Measurements from ENCODE around the gene PRRX1.

The PRRX1 gene

DNA sequence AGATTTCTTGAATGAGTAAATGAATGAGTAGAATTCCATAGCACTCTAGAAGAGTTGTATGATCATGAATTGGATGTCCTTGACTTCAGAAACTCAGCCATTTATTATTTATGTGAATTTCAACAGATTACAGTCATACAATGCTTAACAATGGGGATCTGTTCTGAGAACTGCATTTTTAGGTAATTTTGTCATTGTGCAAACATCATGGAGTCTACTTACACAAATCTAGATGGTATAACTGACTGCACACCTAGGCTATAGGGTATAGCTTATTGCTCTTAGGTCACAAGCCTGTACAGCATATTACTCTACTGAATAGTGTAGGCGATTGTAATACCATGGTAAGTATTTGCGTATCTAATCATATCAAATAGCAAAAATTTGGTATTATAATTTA, 59.6 kb downstream of the PRRX1 start:
- no peak overlapping the region for H3K4me3 ChIP-seq (ENCODE audit: low read depth, low read length)
- TF ChIP-seq, protein P1, sequence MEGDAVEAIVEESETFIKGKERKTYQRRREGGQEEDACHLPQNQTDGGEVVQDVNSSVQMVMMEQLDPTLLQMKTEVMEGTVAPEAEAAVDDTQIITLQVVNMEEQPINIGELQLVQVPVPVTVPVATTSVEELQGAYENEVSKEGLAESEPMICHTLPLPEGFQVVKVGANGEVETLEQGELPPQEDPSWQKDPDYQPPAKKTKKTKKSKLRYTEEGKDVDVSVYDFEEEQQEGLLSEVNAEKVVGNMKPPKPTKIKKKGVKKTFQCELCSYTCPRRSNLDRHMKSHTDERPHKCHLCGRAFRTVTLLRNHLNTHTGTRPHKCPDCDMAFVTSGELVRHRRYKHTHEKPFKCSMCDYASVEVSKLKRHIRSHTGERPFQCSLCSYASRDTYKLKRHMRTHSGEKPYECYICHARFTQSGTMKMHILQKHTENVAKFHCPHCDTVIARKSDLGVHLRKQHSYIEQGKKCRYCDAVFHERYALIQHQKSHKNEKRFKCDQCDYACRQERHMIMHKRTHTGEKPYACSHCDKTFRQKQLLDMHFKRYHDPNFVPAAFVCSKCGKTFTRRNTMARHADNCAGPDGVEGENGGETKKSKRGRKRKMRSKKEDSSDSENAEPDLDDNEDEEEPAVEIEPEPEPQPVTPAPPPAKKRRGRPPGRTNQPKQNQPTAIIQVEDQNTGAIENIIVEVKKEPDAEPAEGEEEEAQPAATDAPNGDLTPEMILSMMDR (IDR thresholded peaks at IDR 0.05; ENCODE audit: low read depth, low read length): no peak

DNA sequence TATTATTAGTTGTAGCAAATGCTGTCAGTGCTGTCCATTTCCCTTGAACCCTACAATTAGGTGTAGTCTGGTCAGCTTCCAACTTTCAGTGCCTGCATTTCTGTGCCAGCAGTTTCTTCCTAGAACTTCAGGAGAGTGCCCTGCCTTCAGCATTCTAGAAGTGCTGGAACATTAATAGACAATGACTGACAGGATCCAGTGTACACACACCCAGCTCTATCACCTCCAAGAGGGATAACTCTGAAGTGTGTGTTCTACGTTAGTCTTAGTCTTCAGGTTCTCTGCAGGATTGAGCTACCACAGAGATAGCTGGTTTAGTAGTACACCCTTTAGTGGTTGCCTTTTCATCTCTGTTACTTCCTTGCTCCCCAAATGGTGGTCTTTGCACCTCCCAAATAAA, 61.4 kb downstream of the PRRX1 start:
- no peak overlapping the region for H3K4me3 ChIP-seq (ENCODE audit: low read depth, low read length)

DNA sequence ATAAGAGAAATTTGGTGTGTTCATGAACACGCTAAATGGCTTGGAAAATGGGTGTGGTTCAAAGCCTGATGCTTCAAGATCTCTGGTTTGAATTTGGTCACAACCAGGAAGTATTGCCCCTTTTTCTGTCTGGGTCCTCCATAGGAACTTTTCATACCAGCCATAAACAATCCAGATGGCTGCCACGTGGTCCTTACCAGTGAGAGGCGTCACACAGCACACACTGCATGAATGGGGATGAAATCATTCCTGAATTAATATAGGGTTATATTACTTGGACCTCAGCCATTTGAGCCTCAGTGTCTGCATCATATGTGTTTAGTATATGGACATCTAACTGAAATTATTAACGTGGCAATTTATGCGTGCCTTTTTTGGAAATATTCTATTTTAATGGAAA, 64.0 kb downstream of the PRRX1 start:
- H3K4me3 ChIP-seq (ENCODE audit: low read depth, low read length): no peak overlapping the region
- TF ChIP-seq, protein P1 (IDR thresholded peaks at IDR 0.05; ENCODE audit: low read depth, low read length): no peak

More for the DNA sequence above, 61.4 kb downstream of the PRRX1 start:
- TF ChIP-seq, protein P1 (IDR thresholded peaks at IDR 0.05; ENCODE audit: low read depth, low read length): no peak

DNA sequence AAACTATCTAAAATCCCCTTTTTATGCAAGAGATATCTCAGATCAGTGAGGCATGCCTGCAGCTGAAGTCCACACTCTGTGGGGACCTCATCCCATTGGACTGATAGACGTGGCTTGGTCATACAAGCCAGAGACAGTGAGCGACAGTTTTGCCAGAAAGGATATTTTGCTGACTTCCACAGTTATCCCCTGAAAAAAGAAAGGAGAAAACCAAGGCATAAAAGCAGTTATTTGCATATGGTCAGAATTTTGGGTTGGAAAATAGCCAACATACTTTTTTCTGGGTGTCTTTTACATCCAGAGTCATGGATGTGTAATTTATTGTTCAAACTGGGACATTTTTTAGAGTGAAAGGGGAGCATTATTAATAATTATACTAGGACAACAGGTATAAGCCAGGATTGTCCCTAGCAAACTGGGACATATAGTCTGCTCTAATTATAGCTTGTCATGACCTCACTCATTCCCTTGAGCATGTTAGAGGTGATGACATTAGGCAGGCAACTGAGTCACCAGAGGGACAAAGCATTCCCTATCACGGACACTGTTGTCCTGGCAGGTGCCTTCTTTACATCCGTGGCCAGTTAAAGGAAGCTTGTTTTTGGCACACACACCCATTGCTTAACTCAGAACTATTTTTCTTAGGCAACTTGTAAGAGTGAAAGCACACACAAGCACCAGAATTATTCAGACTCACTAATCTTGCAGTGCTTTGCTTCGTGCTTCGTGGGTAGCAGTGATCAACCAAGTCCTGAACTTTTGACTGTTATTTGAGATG, 65.5 kb downstream of the PRRX1 start:
- TF ChIP-seq, protein P1 (IDR thresholded peaks at IDR 0.05; ENCODE audit: low read depth, low read length): no peak
- H3K4me3 ChIP-seq (ENCODE audit: low read depth, low read length): no peak overlapping the region

DNA sequence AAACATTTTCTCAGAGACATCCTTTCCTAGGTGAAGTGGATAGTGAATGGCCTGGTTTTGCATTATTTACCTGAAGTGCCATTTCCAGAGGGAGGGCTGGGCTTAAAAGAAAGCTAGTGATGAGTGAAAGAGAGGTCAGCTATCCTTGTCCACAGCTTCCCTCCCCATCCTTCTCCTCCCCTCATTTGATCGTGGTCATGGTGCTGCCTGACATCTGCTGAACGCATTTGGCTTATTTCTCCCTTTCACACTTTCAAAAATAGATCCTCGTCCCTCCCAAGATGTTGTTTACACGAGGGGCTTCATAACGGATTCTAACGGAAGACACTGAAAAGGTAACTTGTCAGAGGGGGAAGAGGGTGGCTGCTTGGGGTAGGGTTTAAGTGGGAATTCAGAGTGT, 66.1 kb downstream of the PRRX1 start:
- TF ChIP-seq, protein P1 (IDR thresholded peaks at IDR 0.05; ENCODE audit: low read depth, low read length): no peak
- H3K4me3 ChIP-seq (ENCODE audit: low read depth, low read length): no peak overlapping the region

DNA sequence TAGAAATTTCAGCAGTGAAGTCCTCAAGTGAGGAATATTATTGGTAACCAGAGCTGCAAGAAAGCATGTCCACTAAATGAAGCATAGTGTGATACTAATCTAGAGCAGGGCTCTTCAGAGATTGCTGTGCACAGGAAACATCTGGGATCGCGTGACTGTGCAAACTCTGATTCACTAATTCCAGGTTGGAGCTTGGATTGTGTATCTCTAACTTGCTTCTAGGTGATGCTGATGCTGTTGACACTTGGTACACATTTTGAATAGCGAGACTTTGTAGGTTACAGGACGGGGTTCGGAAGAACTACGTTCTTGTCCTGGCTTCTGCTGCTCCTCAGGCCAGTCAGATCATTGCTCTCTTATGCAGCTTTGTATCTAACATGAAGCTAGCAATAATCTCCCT, 66.5 kb downstream of the PRRX1 start:
- no peak overlapping the region for H3K4me3 ChIP-seq (ENCODE audit: low read depth, low read length)
- TF ChIP-seq, protein P1 (IDR thresholded peaks at IDR 0.05; ENCODE audit: low read depth, low read length): no peak

DNA sequence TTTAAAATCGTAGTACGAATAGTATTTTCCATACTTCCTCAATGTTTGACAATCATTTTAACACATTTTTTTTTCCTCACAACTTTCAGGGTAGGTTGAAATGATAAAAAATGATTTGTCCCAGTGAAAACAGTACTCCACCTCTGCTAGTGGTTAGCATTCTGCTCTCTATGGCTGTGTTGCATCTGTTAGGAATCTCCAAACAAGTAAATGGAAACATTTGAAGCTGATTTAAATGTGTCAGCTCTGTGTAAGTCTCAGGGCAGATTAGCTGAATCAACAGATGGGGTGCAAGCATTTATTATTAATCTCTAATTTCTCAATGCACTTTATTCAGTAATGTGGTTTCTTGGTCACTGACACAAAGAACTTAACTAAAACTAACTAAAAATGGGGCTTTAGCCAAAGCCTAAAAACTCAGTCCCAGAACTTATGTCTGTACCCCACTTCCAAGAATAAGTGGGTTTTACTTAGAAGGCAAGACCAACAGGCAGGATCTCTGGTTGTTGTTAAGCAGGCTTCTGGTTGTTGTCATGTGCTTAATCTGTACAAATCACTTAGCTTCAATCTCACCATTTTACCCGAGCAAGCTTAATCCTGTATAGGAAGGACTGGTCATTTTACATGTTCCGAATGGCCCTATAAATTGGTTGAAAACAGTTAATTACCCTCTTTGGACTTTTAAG, 67.8 kb downstream of the PRRX1 start:
- no peak overlapping the region for H3K4me3 ChIP-seq (ENCODE audit: low read depth, low read length)
- TF ChIP-seq, protein P1 (IDR thresholded peaks at IDR 0.05; ENCODE audit: low read depth, low read length): no peak
